Uterus (tissue), 4 donors: ENCODE data around the gene DUOX2. TPM values are rescaled to one million over a fixed set of nuclear protein-coding genes. Genes with fewer than 3 reads are reported as not detected.

Source experiments
- DNase-seq, 2 donors: peaks; one replicate each; pipeline ENCODE4 v3.0.0-alpha.2; 2019 to 2020
- H3K27ac ChIP-seq, 2 donors: fragments of 200-600 bp; sonication (generic); 1 replicate in 1 of 2; 2 replicates in 1 of 2; pipeline ENCODE4 v1.5.1; 2016 to 2018
- H3K27me3 ChIP-seq, 2 donors: fragments of 200-600 bp; sonication (generic); one replicate each; pipeline ENCODE4 v1.5.1; 2018 to 2019; ENCODE audit warnings: control low read depth in 1 of 2
- H3K36me3 ChIP-seq, 2 donors: fragments of 200-600 bp; sonication (generic); one replicate each; pipeline ENCODE4 v1.5.1; 2019; ENCODE audit warnings: control low read depth in 1 of 2
- H3K4me1 ChIP-seq, 2 donors: fragments of 200-600 bp; sonication (generic); one replicate each; pipeline ENCODE4 v1.5.1; 2018 to 2019; ENCODE audit warnings: control low read depth in 1 of 2
- H3K4me3 ChIP-seq, 2 donors: fragments of 200-600 bp; sonication (generic); 1 replicate in 1 of 2; 2 replicates in 1 of 2; pipeline ENCODE4 v1.5.1; 2018 to 2019; ENCODE audit warnings: mild to moderate bottlenecking in 1 of 2
- H3K9me3 ChIP-seq, 2 donors: fragments of 200-600 bp; sonication (generic); one replicate each; pipeline ENCODE4 v1.5.1; 2019; ENCODE audit warnings: control low read depth in 1 of 2
- POLR2A ChIP-seq, 2 donors: fragments of 450-650 bp; IDR thresholded peaks; one replicate each; pipeline ENCODE4 v1.6.1; 2016; ENCODE audit warnings: antibody characterized with exemption in 2 of 2, mild to moderate bottlenecking in 1 of 2, moderate library complexity in 1 of 2
- intact Hi-C: fragments of 100-400 bp; cut with DNase I; formaldehyde crosslinking; loops from one replicate; pipeline ENCODE4 v1.15.1; 2023; ENCODE audit warnings: low total_unique reads
- total RNA-seq, 4 donors: library from RNA; depleted of rRNA in 3 of 4; stranded (reverse); fragments of >200 nt in 3 of 4; gene quantifications; one replicate each; pipeline versions ENCODE4 v1.1.0 to v1.2.4, GENCODE V29; 2014 to 2023
- TF ChIP-seq, protein P1 (sequence below), 4 experiments: fragments of 200-600 bp in 2 of 4; fragments of 450-650 bp in 2 of 4; sonication (generic) in 2 of 4; IDR thresholded peaks; one replicate each; pipeline ENCODE4 v1.5.1; 2016 to 2019; ENCODE audit warnings: antibody characterized with exemption in 4 of 4, mild to moderate bottlenecking in 2 of 4, moderate library complexity in 1 of 4
- donor health status: DM: yes; HTN: yes; CAD: no.

Gene DUOX2
- total RNA-seq, 4 donors from 2014 or later = under 0.01 to 0.70 (median under 0.01) TPM; not detected in 1

DNA sequence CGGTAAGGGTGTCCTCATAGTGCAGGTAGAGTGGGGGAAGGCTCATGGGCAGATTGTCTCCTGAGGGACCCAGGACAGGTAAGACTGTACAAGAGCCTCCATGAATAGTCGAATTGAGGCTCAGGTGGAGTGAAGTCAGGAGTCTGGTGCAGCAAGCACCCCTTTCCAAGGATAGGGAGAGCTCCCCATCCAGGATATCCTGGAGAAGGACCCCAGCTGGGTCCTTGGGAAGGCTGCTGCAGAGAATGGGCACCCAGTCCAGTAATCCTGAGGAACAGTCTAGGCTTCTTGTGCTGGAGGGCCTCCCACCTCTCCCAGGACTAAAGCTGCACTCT lies 746 bp upstream of the DUOX2 start:
- Histone ChIP-seq H3K36me3 (no peaks in the 10 kb centered on the region), H3K9me3 (no peaks in the 10 kb centered on the region), H3K27ac (no peak overlapping the region), H3K4me3 (no peak overlapping the region), H3K4me1 (peaks cover 0 to 12% of the 10 kb centered on the region in 2 donors), H3K27me3 (peaks cover 10 to 37% of the 10 kb centered on the region in 2 donors)
- no peak for TF ChIP-seq POLR2A (IDR thresholded peaks at IDR 0.05)
- TF ChIP-seq, protein P1, sequence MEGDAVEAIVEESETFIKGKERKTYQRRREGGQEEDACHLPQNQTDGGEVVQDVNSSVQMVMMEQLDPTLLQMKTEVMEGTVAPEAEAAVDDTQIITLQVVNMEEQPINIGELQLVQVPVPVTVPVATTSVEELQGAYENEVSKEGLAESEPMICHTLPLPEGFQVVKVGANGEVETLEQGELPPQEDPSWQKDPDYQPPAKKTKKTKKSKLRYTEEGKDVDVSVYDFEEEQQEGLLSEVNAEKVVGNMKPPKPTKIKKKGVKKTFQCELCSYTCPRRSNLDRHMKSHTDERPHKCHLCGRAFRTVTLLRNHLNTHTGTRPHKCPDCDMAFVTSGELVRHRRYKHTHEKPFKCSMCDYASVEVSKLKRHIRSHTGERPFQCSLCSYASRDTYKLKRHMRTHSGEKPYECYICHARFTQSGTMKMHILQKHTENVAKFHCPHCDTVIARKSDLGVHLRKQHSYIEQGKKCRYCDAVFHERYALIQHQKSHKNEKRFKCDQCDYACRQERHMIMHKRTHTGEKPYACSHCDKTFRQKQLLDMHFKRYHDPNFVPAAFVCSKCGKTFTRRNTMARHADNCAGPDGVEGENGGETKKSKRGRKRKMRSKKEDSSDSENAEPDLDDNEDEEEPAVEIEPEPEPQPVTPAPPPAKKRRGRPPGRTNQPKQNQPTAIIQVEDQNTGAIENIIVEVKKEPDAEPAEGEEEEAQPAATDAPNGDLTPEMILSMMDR (IDR thresholded peaks at IDR 0.05) = no peak
- no peak for DNase-seq
- intact Hi-C loops = no loop called here

GRCh38 chr15:45113380-45113990 lies 487 bp downstream of the DUOX2 start:
- H3K4me3 ChIP-seq = no peak overlapping the region

GRCh38 chr15:45112591-45113379 lies 1.2 kb downstream of the DUOX2 start:
- H3K9me3 ChIP-seq = no peaks in the 10 kb centered on the region
- H3K4me1 ChIP-seq = peaks cover 0 to 12% of the 10 kb centered on the region in 2 donors
- no peak for DNase-seq
- no peaks in the 10 kb centered on the region for H3K36me3 ChIP-seq
- intact Hi-C loops = no loop called here
- peaks cover 9 to 40% of the 10 kb centered on the region in 2 donors for H3K27me3 ChIP-seq
- TF ChIP-seq, protein P1 (IDR thresholded peaks at IDR 0.05) = no peak
- TF ChIP-seq POLR2A (IDR thresholded peaks at IDR 0.05) = no peak
- H3K27ac ChIP-seq = no peak overlapping the region
- H3K4me3 ChIP-seq = no peak overlapping the region

More at GRCh38 chr15:45113380-45113990, 487 bp downstream of the DUOX2 start:
- Histone ChIP-seq H3K9me3 (no peaks in the 10 kb centered on the region), H3K27ac (no peak overlapping the region), H3K4me1 (peaks cover 0 to 12% of the 10 kb centered on the region in 2 donors), H3K36me3 (no peaks in the 10 kb centered on the region), H3K27me3 (peaks cover 10 to 40% of the 10 kb centered on the region in 2 donors)
- intact Hi-C loops = no loop called here
- no peak for DNase-seq
- no peak for TF ChIP-seq POLR2A (IDR thresholded peaks at IDR 0.05)
- TF ChIP-seq, protein P1 (IDR thresholded peaks at IDR 0.05) = no peak

GRCh38 chr15:45112143-45112590 lies 1.8 kb downstream of the DUOX2 start:
- H3K9me3 ChIP-seq = no peaks in the 10 kb centered on the region
- intact Hi-C loops = no loop called here

More at GRCh38 chr15:45112143-45112590, 1.8 kb downstream of the DUOX2 start:
- Histone ChIP-seq H3K36me3 (no peaks in the 10 kb centered on the region), H3K27me3 (peaks cover 5 to 37% of the 10 kb centered on the region in 2 donors), H3K4me3 (no peak overlapping the region), H3K27ac (no peak overlapping the region), H3K4me1 (peaks cover 0 to 11% of the 10 kb centered on the region in 2 donors)
- no peak for DNase-seq
- TF ChIP-seq, protein P1 (IDR thresholded peaks at IDR 0.05) = no peak
- no peak for TF ChIP-seq POLR2A (IDR thresholded peaks at IDR 0.05)
